GM10266 (cell line): Measurements from ENCODE around the gene TMEM235.

ENCODE experiments used
- DNase-seq: peaks from one replicate; pipeline ENCODE4 v3.0.0; 2012; ENCODE audit errors: extremely low spot score
- CTCF ChIP-seq: IDR thresholded peaks from 2 replicates; pipeline ENCODE4 v1.5.1; 2012; ENCODE audit warnings: mild to moderate bottlenecking, low read depth; ENCODE audit not compliant: control insufficient read depth, insufficient read depth; ENCODE audit errors: missing control alignments

TMEM235 gene

DNA sequence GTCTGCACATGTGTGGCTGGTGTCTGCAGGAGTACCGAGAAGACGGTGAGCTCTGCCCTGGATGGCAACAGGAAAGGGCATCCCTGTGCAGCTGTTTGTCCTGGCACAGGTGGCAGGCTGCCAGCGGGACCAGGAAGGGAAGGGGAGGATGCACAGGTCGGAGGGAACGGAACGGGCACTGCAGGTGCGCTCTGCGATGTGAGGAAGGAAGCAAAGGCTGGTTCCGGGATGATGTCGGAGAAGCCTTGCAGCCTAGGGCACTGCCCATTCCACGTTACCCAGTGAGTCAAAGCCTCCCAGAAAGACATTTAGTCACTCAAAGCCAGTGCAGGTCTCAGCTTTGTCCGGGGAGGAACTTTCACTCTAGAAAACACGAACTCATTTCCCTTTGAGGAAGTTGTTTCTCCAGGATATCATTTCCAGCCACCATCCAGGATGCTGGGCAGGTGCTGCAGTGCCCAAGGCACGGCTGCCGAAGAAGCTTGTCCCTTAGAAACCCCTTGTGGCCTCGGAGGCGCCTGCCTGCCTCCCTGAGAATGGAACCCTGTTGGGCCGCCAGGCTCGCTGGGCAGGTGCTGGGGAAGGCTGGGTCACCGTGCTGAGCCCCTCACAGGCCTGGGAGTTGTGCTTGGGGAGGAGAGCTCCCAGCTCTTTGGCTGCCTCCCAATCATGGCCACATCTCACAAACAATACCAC, 4.5 kb upstream of the TMEM235 start:
- no peak for DNase-seq
- no peak for TF ChIP-seq CTCF

DNA sequence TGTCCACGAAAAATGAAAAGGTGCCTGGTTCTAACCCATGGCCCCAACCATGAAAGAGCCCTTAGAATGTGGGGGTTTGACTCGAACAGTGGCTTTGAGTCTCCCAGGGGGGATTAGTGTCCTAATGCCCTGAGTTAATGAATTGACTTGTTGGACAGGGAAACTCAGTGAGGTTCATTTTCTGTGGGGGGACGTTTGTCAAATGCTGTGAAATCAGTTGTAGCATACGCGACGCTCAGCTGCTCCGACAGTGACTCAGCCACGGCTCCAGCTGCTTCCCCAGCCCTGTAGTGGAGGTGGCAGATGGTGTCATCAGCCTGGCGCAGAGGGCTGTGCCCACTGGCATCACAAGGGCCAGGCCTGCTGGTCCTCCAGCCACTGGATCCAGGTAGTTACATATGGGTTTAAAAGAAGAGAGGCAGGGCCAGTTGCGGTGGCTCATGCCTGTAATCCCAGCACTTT, 3.9 kb upstream of the TMEM235 start:
- TF ChIP-seq CTCF: no peak
- DNase-seq: no peak

GRCh38 chr17:78228176-78228575, 3.3 kb upstream of the TMEM235 start:
- no peak for DNase-seq

GRCh38 chr17:78230252-78230962, 1.0 kb upstream of the TMEM235 start:
- DNase-seq: no peak
- no peak for TF ChIP-seq CTCF

More at GRCh38 chr17:78228176-78228575, 3.3 kb upstream of the TMEM235 start:
- TF ChIP-seq CTCF: no peak

DNA sequence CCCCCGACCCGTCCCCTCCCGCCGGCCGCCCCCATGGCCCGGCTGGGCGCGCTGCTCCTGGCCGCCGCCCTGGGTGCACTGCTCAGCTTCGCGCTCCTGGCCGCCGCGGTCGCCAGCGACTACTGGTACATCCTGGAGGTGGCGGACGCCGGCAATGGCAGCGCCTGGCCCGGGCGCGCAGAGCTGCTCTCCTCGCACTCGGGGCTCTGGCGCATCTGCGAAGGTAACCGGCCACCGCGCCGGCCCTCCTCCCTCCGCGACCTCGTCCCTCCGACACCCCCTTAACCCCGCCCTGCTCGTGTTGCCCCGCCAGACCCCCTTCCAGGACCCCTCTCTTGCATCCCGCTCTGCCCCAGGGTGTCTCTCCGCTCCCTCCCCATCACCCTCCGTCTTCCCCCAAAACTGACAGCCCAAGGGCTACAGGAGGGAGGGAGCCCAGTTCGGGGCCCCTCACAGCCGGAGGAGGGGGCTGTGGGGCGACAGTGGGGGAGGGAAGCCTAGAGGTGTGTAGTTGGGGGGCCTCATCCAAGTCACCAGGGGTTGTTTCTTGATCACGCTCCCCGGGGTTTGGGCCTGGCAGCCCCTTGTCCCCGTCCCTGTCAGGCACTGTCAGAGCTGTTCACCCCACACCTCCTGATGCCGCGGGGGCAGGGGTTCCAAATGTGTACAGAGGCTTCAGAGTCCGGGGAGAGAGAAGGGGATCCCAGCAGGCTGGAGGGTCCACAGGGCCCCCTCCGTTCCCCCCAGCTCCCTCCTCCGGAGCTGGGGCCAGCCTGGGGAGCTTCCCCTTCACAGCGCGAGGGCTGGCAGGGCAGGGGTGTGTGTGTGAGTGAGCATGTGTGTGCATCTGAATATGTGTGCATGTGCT, 794 bp downstream of the TMEM235 start:
- no peak for DNase-seq

DNA sequence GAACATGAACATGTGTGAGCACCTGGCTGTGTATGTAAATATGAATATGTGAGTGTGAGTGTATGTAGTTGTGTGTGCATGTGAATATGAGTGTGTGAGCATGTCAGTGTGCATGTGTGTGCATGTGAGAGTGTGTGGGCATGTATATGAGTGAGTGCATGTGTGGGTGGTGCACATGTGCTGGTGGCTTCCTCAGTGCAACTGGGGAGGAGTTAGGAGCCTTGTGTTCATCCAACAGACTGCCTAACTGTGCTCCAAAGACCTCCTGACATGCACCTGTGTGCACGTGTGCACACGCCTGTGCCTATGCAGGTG, 1.4 kb downstream of the TMEM235 start:
- no peak for DNase-seq
- no peak for TF ChIP-seq CTCF

More for the DNA sequence above, 794 bp downstream of the TMEM235 start:
- no peak for TF ChIP-seq CTCF
